SK-N-SH (cell line): ENCODE results near the gene FZR1. TPM values are rescaled to one million over a fixed set of nuclear protein-coding genes. Genes with fewer than 3 reads are reported as not detected.

Experiments used
- CTCF ChIA-PET: fragments of 300-600, 350-600 bp; formaldehyde crosslinking; extraction: SDS; loops from one replicate; lab custom pipeline; 2021; lab: Yijun Ruan, JAX
- POLR2A ChIA-PET: fragments of 350-600 bp; sonication (Branson Sonifier 250); formaldehyde crosslinking; extraction: SDS; loops from one replicate; lab custom pipeline; 2020; ENCODE audit warnings: antibody characterized with exemption, inconsistent platforms; lab: Yijun Ruan, JAX
- DNase-seq: peaks from one replicate; pipeline ENCODE4 v3.0.0; 2012
- H2AFZ ChIP-seq: fragments of 200-600 bp; sonication (generic); 2 replicates; pipeline ENCODE4 v1.8.1; 2016; ENCODE audit warnings: antibody characterized with exemption, mild to moderate bottlenecking, low read depth
- H3F3A ChIP-seq: fragments of 200-600 bp; sonication (generic); replicated peaks from 2 replicates; pipeline ENCODE3; 2016; ENCODE audit warnings: antibody characterized with exemption, mild to moderate bottlenecking; ENCODE audit not compliant: insufficient read depth
- H3K27ac ChIP-seq, 2 experiments: fragments of 200-500 bp in 1 of 2; fragments of 200-600 bp in 1 of 2; sonication (Bioruptor generic) in 1 of 2; sonication (generic), shearing (Covaris generic) in 1 of 2; 2 replicates each; pipeline versions ENCODE4 v1.5.1 to v1.6.1; 2014 to 2016; ENCODE audit warnings: low read depth in 2 of 2, inconsistent platforms in 1 of 2, low read length in 1 of 2, mild to moderate bottlenecking in 1 of 2, mixed read lengths in 1 of 2
- H3K27me3 ChIP-seq: fragments of 200-600 bp; sonication (generic), shearing (Covaris generic); 2 replicates; pipeline ENCODE4 v1.6.1; 2016; ENCODE audit warnings: mixed run types; ENCODE audit not compliant: insufficient read depth
- H3K36me3 ChIP-seq, 2 experiments: fragments of 200-500 bp in 1 of 2; fragments of 200-600 bp in 1 of 2; sonication (Bioruptor generic) in 1 of 2; sonication (generic) in 1 of 2; replicated peaks in 1 of 2; 2 replicates each; pipeline versions ENCODE3 to v1.5.1; 2014 to 2016; ENCODE audit warnings: low read length in 1 of 2, mild to moderate bottlenecking in 1 of 2; ENCODE audit not compliant: insufficient read depth in 2 of 2, control insufficient read depth in 1 of 2
- H3K4me1 ChIP-seq, 2 experiments: fragments of 200-500 bp in 1 of 2; fragments of 200-600 bp in 1 of 2; sonication (Bioruptor generic) in 1 of 2; sonication (generic), shearing (Covaris generic) in 1 of 2; 2 replicates each; pipeline versions ENCODE4 v1.5.1 to v1.6.1; 2014 to 2016; ENCODE audit warnings: low read depth in 1 of 2, low read length in 1 of 2, mixed run types in 1 of 2; ENCODE audit not compliant: insufficient read depth in 2 of 2, control insufficient read depth in 1 of 2
- H3K4me2 ChIP-seq: fragments of 200-600 bp; sonication (generic), shearing (Covaris generic); 2 replicates; pipeline ENCODE4 v1.6.1; 2017; ENCODE audit warnings: mixed run types
- H3K4me3 ChIP-seq, 2 experiments: fragments of 200-500 bp in 1 of 2; fragments of 200-600 bp in 1 of 2; sonication (Bioruptor generic) in 1 of 2; sonication (generic), shearing (Covaris generic) in 1 of 2; 2 replicates each; pipeline versions ENCODE4 v1.5.1 to v1.8.1; 2014 to 2016; ENCODE audit warnings: low read depth in 2 of 2, inconsistent platforms in 1 of 2, low read length in 1 of 2, mild to moderate bottlenecking in 1 of 2, mixed read lengths in 1 of 2, moderate library complexity in 1 of 2
- H3K79me2 ChIP-seq: fragments of 200-600 bp; sonication (generic); 2 replicates; pipeline ENCODE4 v1.8.1; 2017; ENCODE audit warnings: mild to moderate bottlenecking; ENCODE audit not compliant: insufficient read depth
- H3K9ac ChIP-seq: fragments of 200-600 bp; sonication (generic); 2 replicates; pipeline ENCODE4 v1.6.1; 2017; ENCODE audit warnings: mixed run types
- H3K9me2 ChIP-seq: fragments of 200-600 bp; sonication (generic); 2 replicates; pipeline ENCODE4 v1.6.1; 2017; ENCODE audit warnings: mixed run types
- H3K9me3 ChIP-seq: fragments of 200-600 bp; sonication (generic); 2 replicates; pipeline ENCODE4 v1.6.1; 2017; ENCODE audit warnings: mixed run types, mild to moderate bottlenecking, moderate library complexity
- H4K20me1 ChIP-seq: fragments of 200-600 bp; sonication (generic); 2 replicates; pipeline ENCODE4 v1.6.1; 2017; ENCODE audit warnings: mild to moderate bottlenecking, mixed run types; ENCODE audit not compliant: insufficient read depth
- CHD2 ChIP-seq: fragments of 150-350 bp; IDR thresholded peaks from 2 replicates; pipeline ENCODE4 v1.6.1; 2018; ENCODE audit warnings: low read length; ENCODE audit not compliant: partially characterized antibody
- ELF1 ChIP-seq: IDR thresholded peaks from 2 replicates; pipeline ENCODE4 v1.4.0; 2012
- EP300 ChIP-seq, 2 experiments: IDR thresholded peaks; 2 replicates each; pipeline versions ENCODE4 v1.4.0 to v1.6.1; 2012; ENCODE audit warnings: borderline replicate concordance in 1 of 2, low read depth in 1 of 2, low read length in 1 of 2
- FOSL2 ChIP-seq: IDR thresholded peaks from 2 replicates; pipeline ENCODE4 v1.4.0; 2012; ENCODE audit warnings: low read depth, mild to moderate bottlenecking, moderate library complexity, borderline replicate concordance
- FOXJ3 ChIP-seq: sonication (generic); formaldehyde crosslinking; IDR thresholded peaks from 2 replicates; pipeline ENCODE4 v1.5.1; 2020; ENCODE audit warnings: mild to moderate bottlenecking, missing genetic modification reagents
- FOXM1 ChIP-seq: IDR thresholded peaks from 2 replicates; pipeline ENCODE4 v1.4.0; 2012; ENCODE audit warnings: low read depth, mild to moderate bottlenecking
- GABPA ChIP-seq: IDR thresholded peaks from 2 replicates; pipeline ENCODE4 v1.4.0; 2012; ENCODE audit warnings: low read depth, mild to moderate bottlenecking
- GATA2 ChIP-seq: sonication (generic); formaldehyde crosslinking; IDR thresholded peaks from 2 replicates; pipeline ENCODE4 v1.5.0; 2020; ENCODE audit warnings: mild to moderate bottlenecking, missing genetic modification reagents
- JUND ChIP-seq: IDR thresholded peaks from 2 replicates; pipeline ENCODE4 v1.4.0; 2012
- MEF2A ChIP-seq: IDR thresholded peaks from 2 replicates; pipeline ENCODE4 v1.4.0; 2012; ENCODE audit warnings: low read depth, borderline replicate concordance
- MXI1 ChIP-seq: IDR thresholded peaks from 2 replicates; pipeline ENCODE4 v1.6.1; 2012; ENCODE audit warnings: mild to moderate bottlenecking, low read depth, low read length, improper control_type of control experiment
- NRF1 ChIP-seq: IDR thresholded peaks from 2 replicates; pipeline ENCODE4 v1.6.1; 2012; ENCODE audit warnings: low read depth, mild to moderate bottlenecking, low read length
- PBX3 ChIP-seq: IDR thresholded peaks from 2 replicates; pipeline ENCODE4; 2012
- POLR2AphosphoS5 ChIP-seq: IDR thresholded peaks from 2 replicates; pipeline ENCODE4 v1.6.1; 2012; ENCODE audit warnings: low read depth, low read length
- RCOR1 ChIP-seq: fragments of 150-350 bp; IDR thresholded peaks from 2 replicates; pipeline ENCODE4 v1.6.1; 2017; ENCODE audit warnings: antibody characterized with exemption, low read length
- RXRA ChIP-seq: IDR thresholded peaks from 2 replicates; pipeline ENCODE4 v1.4.0; 2012; ENCODE audit warnings: low read depth, mild to moderate bottlenecking, borderline replicate concordance
- SIN3A ChIP-seq: IDR thresholded peaks from 2 replicates; pipeline ENCODE4 v1.6.1; 2012; ENCODE audit warnings: low read depth, mild to moderate bottlenecking, low read length, moderate library complexity, borderline replicate concordance
- SMC3 ChIP-seq: IDR thresholded peaks from 2 replicates; pipeline ENCODE4 v1.6.1; 2012; ENCODE audit warnings: low read depth, low read length, improper control_type of control experiment
- TAF1 ChIP-seq: IDR thresholded peaks from 2 replicates; pipeline ENCODE4 v1.6.1; 2012; ENCODE audit warnings: low read depth, mild to moderate bottlenecking, low read length, moderate library complexity, borderline replicate concordance
- TCF12 ChIP-seq: IDR thresholded peaks from 2 replicates; pipeline ENCODE4 v1.4.0; 2012
- TEAD4 ChIP-seq: IDR thresholded peaks from 2 replicates; pipeline ENCODE4 v1.4.0; 2012; ENCODE audit warnings: mild to moderate bottlenecking, borderline replicate concordance; ENCODE audit not compliant: insufficient read depth
- USF2 ChIP-seq: fragments of 150-350 bp; IDR thresholded peaks from 2 replicates; pipeline ENCODE4 v1.6.1; 2017; ENCODE audit warnings: antibody characterized with exemption, low read length, low read depth, borderline replicate concordance
- YY1 ChIP-seq: IDR thresholded peaks from 2 replicates; pipeline ENCODE4 v1.4.0; 2012; ENCODE audit warnings: low read depth, mild to moderate bottlenecking
- WGBS: methylation state at CpG from one replicate; pipeline ENCODE4 v1.1.6; 2017; ENCODE audit warnings: low lambda C conversion rate; 5-methylcytosine and 5-hydroxymethylcytosine counted together
- polyA plus RNA-seq, 3 experiments: library from polyadenylated mRNA; depleted of rRNA; stranded (reverse); fragments of >200 nt; gene quantifications; 2 replicates each; pipeline ENCODE4 v1.2.3, GENCODE V29; 2012
- TF ChIP-seq, protein P1 (sequence below): IDR thresholded peaks from 2 replicates; pipeline ENCODE4 v1.4.0; 2012; ENCODE audit warnings: low read depth, borderline replicate concordance
- TF ChIP-seq, protein P2 (sequence below): fragments of 200-600 bp; sonication (generic); IDR thresholded peaks from 2 replicates; pipeline ENCODE4 v1.6.1; 2017; ENCODE audit warnings: antibody characterized with exemption, mild to moderate bottlenecking, moderate library complexity

Gene FZR1
- 27.1 and 36.3 TPM in 2 replicates for polyA plus RNA-seq (2012; rRNA removed)
- polyA plus RNA-seq (2012; cell fraction: cytosol; rRNA removed): 10.7 and 16.5 TPM in 2 replicates
- 74.3 and 97.6 TPM in 2 replicates for polyA plus RNA-seq (2012; cell fraction: nucleus; rRNA removed)

- no peaks in the 10 kb centered on the region for H3K9me3 ChIP-seq
- peaks cover 20% of the 10 kb centered on the region for H3F3A ChIP-seq
- peaks cover 32% of the 10 kb centered on the region for H4K20me1 ChIP-seq
- peaks cover 11% of the 10 kb centered on the region in 2 experiments; a peak in 2 of 4 replicates for H3K4me1 ChIP-seq
- peak; percentile 100 for DNase-seq
- ChIA-PET CTCF (interaction anchor here (1.5 to 1.7 kb wide), 2 partner anchors 33 to 80 kb away, joined by 3 to 9 read pairs; partner anchors contain the start of genes GIPC3 and TEKTIP1), POLR2A (interaction anchor here (1.4 kb wide), 1 partner anchor 14 kb away, joined by 3 read pairs; no protein-coding TSS in a partner anchor)
- H3K4me3 ChIP-seq: peak within 1 kb of the TSS; percentile 69 to 91
- H3K79me2 ChIP-seq: peaks cover 47% of the 10 kb centered on the region
- WGBS: 10% methylated on average over 10 of the region's 79 CpGs
- no peaks in the 10 kb centered on the region for H3K36me3 ChIP-seq
- peak within 1 kb of the TSS; percentile 80 to 81 for H3K27ac ChIP-seq
- H3K27me3 ChIP-seq: no peaks in the 10 kb centered on the region
- H3K4me2 ChIP-seq: peak within 1 kb of the TSS; percentile 98
- no peaks in the 10 kb centered on the region for H3K9me2 ChIP-seq
- peak within 1 kb of the TSS; percentile 92 for H3K9ac ChIP-seq
- peak within 1 kb of the TSS; percentile 89 for H2AFZ ChIP-seq
- TF ChIP-seq TAF1 (peak; percentile 62; the same call in 1 of the 2 replicates), EP300 (IDR thresholded peaks at IDR 0.05; ENCODE audit: borderline replicate concordance in 1 of 2, low read depth in 1 of 2, low read length in 1 of 2) (no peak), TCF12 (peak; percentile 22; the same call in 1 of the 2 replicates), MXI1 (peak; percentile 87), FOXM1 (peak; percentile 100), RCOR1 (no peak), POLR2AphosphoS5 (peak; percentile 64), PBX3 (no peak), FOXJ3 (CRISPR knock-in tag) (no peak), RXRA (no peak), USF2 (no peak), GABPA (peak; percentile 85), ELF1 (peak; percentile 96), SIN3A (peak; percentile 86; the same call in 1 of the 2 replicates), TEAD4 (no peak), MEF2A (no peak), NRF1 (peak; percentile 98), FOSL2 (no peak), YY1 (peak; percentile 79; the same call in 1 of the 2 replicates), JUND (no peak), SMC3 (no peak), GATA2 (CRISPR knock-in tag) (peak; percentile 94), CHD2 (peak; percentile 66)
- TF ChIP-seq, protein P1, sequence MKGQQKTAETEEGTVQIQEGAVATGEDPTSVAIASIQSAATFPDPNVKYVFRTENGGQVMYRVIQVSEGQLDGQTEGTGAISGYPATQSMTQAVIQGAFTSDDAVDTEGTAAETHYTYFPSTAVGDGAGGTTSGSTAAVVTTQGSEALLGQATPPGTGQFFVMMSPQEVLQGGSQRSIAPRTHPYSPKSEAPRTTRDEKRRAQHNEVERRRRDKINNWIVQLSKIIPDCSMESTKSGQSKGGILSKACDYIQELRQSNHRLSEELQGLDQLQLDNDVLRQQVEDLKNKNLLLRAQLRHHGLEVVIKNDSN: no peak
- TF ChIP-seq, protein P2, sequence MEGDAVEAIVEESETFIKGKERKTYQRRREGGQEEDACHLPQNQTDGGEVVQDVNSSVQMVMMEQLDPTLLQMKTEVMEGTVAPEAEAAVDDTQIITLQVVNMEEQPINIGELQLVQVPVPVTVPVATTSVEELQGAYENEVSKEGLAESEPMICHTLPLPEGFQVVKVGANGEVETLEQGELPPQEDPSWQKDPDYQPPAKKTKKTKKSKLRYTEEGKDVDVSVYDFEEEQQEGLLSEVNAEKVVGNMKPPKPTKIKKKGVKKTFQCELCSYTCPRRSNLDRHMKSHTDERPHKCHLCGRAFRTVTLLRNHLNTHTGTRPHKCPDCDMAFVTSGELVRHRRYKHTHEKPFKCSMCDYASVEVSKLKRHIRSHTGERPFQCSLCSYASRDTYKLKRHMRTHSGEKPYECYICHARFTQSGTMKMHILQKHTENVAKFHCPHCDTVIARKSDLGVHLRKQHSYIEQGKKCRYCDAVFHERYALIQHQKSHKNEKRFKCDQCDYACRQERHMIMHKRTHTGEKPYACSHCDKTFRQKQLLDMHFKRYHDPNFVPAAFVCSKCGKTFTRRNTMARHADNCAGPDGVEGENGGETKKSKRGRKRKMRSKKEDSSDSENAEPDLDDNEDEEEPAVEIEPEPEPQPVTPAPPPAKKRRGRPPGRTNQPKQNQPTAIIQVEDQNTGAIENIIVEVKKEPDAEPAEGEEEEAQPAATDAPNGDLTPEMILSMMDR: no peak
Measured at GRCh38 chr19:3505598-3506383, at the start of gene FZR1. Gene FZR1 (plus strand): TSS chr19:3506311. CDS start chr19:3522990, 16,679 bp downstream.
